Right ventricle myocardium inferior (tissue), 1 donor: ENCODE data around the gene RAB25. TPM values are rescaled to one million over a fixed set of nuclear protein-coding genes. Genes with fewer than 3 reads are reported as not detected.

Experiments
- ATAC-seq: fragments of 200-7000 bp; cut with Tn5 transposase; one replicate; pipeline ENCODE4 v1.9.1; 2020; ENCODE audit warnings: mild to moderate bottlenecking, moderate library complexity
- DNase-seq: peaks from one replicate; pipeline ENCODE4 v3.0.0; 2021; ENCODE audit errors: missing footprints
- intact Hi-C: fragments of 100-400 bp; cut with DNase I; formaldehyde crosslinking; loops from one replicate; pipeline ENCODE4 v1.11.0; 2022
- total RNA-seq: library from RNA; stranded (reverse); fragmentation: NEBNext Ultra II Directional; extraction: Animal tissue kit (Norgen Biotek cat#: 25700); gene quantifications from one replicate; pipeline ENCODE4 v1.2.1, GENCODE V29; 2021
- donor health status: DM: no; HTN: yes; CAD: no; lungs with severe emphysema.

RAB25 gene
- total RNA-seq, 1 donor from 2014 or later = not detected

- no peak for DNase-seq
- intact Hi-C loops = no loop called here
- no peak for ATAC-seq
Measured at GRCh38 chr1:156091610-156092009, 30.6 kb downstream of the RAB25 start.

GRCh38 chr1:156095906-156096508 lies 35.0 kb downstream of the RAB25 start:
- ATAC-seq (no peak), DNase-seq (no peak)
- intact Hi-C loops = loop anchor here (1.0 kb wide), 1 partner anchor 34 kb away; no protein-coding TSS in a partner anchor

- DNase-seq = peak; percentile 95
- intact Hi-C loops = loop anchor here (1.0 kb wide), 1 partner anchor 33 kb away; no protein-coding TSS in a partner anchor
- ATAC-seq = peak; percentile 96
Measured at GRCh38 chr1:156096640-156097391, 35.9 kb downstream of the RAB25 start.

GRCh38 chr1:156097499-156098178 lies 36.7 kb downstream of the RAB25 start:
- intact Hi-C loops = no loop called here
- DNase-seq (no peak), ATAC-seq (no peak)

GRCh38 chr1:156098784-156099183 lies 37.8 kb downstream of the RAB25 start:
- no peak for ATAC-seq
- intact Hi-C loops = no loop called here
- no peak for DNase-seq

- DNase-seq (no peak), ATAC-seq (no peak)
- intact Hi-C loops = no loop called here
Measured at GRCh38 chr1:156099282-156099681, 38.3 kb downstream of the RAB25 start.

- ATAC-seq (no peak), DNase-seq (no peak)
- intact Hi-C loops = no loop called here
Measured at GRCh38 chr1:156100205-156100995, 39.4 kb downstream of the RAB25 start.

GRCh38 chr1:156101880-156102279 lies 40.9 kb downstream of the RAB25 start:
- intact Hi-C loops = no loop called here
- DNase-seq = no peak

GRCh38 chr1:156102633-156103511 lies 41.9 kb downstream of the RAB25 start:
- ATAC-seq = no peak
- no peak for DNase-seq
- intact Hi-C loops = no loop called here

More at GRCh38 chr1:156101880-156102279, 40.9 kb downstream of the RAB25 start:
- no peak for ATAC-seq

- ATAC-seq (no peak), DNase-seq (no peak)
- intact Hi-C loops = no loop called here
Measured at GRCh38 chr1:156103521-156103947, 42.6 kb downstream of the RAB25 start.

GRCh38 chr1:156104065-156104810 lies 43.3 kb downstream of the RAB25 start:
- ATAC-seq (peak; percentile 66), DNase-seq (peak; percentile 88)
- intact Hi-C loops = no loop called here

- DNase-seq (no peak), ATAC-seq (no peak)
- intact Hi-C loops = no loop called here
Measured at GRCh38 chr1:156104861-156105832, 44.2 kb downstream of the RAB25 start.

GRCh38 chr1:156106624-156107488 lies 45.9 kb downstream of the RAB25 start:
- DNase-seq (no peak), ATAC-seq (peak; percentile 20)
- intact Hi-C loops = loop anchor here (1.0 kb wide), 1 partner anchor 17 kb away; no protein-coding TSS in a partner anchor

- intact Hi-C loops = no loop called here
- DNase-seq (no peak), ATAC-seq (no peak)
Measured at GRCh38 chr1:156108057-156108456, 47.1 kb downstream of the RAB25 start.

- DNase-seq (no peak), ATAC-seq (no peak)
- intact Hi-C loops = no loop called here
Measured at GRCh38 chr1:156108664-156109241, 47.8 kb downstream of the RAB25 start.
